Posterior cingulate gyrus (tissue), 11 donors: ENCODE results near the gene OTOG.

Experiments
- DNase-seq, 10 donors: peaks; one replicate each; pipeline versions ENCODE4 v3.0.0 to v3.0.0-alpha.2; 2020 to 2021; ENCODE audit warnings: mixed read lengths in 3 of 10
- intact Hi-C: fragments of 100-400 bp; cut with DNase I; formaldehyde crosslinking; loops from one replicate; pipeline ENCODE4 v1.15.1; 2023

The OTOG gene

DNA sequence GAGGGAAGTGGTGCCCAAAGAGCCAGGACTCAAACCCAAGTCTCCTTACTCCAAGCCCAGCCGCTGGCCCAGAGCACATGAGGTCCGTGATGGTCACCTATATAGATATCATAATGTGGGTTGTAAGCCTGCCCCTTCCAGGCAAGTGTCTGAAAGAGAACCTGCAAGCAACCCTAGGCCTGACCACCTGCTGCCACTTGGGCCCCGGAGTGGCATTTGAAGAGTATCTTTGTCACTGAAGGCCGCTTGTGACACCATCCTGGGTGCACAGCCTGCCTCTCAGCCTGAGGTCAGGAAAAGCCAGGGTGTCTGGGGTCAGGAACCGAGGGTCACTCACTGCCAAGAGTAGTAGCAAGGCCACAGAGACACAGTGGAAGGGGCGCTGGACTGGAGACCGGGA lies 32.4 kb downstream of the OTOG start:
- no peak for DNase-seq

DNA sequence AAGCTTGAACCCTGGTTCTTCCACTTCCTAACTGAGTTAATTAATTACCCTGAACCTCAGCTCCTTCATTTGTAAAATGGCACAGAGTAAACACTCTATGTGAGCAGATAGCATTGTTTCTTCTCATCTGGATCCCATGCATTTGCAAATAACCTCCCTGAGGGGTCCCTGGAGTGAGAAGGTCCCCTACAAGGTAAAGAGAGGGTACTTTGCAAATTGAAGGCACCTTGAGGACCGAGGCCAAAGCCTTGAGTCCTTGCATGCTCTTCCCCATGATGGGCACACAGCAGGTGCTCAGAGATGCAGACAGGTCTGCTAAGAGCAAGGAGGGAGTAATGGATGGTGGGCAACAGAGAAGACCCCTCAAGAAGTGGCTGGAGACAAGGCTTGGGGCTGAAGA lies 33.2 kb downstream of the OTOG start:
- intact Hi-C loops, result no loop called here
- DNase-seq, result peak in 1 of 10 donors; percentile 24

More for the DNA sequence above, 32.4 kb downstream of the OTOG start:
- intact Hi-C loops, result no loop called here

DNA sequence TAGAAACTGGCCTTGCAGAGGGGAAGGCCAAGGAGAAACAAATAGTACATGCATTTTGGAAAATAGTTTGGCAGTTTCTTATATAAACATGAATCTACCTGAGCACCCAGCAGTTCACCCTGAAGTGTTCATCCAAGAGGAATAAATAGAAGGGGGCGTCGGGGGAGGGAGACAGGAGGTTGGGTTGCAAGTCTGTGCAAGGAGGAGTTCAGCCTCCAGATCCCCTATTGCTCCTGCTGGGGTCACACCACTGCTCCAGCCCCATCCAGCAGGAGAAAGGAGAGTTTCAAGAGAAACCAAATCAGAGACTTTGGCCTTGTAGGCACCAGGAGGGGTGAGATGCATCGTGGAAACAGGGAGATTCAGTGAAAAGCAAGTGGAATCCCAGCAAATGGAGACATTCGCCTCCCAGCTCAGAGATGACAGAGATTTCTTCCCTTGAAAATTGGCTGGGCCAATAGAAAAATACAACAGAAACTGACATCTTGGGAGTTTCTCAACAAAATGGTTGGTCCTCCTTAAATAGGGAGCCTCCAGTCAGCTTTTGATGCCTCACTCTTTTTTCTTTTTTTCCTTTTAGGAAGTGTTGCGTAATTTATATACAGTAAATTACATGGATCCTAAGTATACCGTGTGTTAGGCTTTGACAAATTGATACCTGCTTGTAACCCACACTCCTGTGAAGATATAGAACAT lies 34.1 kb downstream of the OTOG start:
- intact Hi-C loops, result no loop called here
- peak in 1 of 10 donors; percentile 4 for DNase-seq

- peak in 2 of 10 donors; percentile 12 to 49 for DNase-seq
- intact Hi-C loops, result no loop called here
Measured at GRCh38 chr11:17581732-17582053, 34.6 kb downstream of the OTOG start.

GRCh38 chr11:17585911-17586695 lies 39.0 kb downstream of the OTOG start:
- intact Hi-C loops, result no loop called here
- peak in 2 of 10 donors; percentile 6 to 24 for DNase-seq

DNA sequence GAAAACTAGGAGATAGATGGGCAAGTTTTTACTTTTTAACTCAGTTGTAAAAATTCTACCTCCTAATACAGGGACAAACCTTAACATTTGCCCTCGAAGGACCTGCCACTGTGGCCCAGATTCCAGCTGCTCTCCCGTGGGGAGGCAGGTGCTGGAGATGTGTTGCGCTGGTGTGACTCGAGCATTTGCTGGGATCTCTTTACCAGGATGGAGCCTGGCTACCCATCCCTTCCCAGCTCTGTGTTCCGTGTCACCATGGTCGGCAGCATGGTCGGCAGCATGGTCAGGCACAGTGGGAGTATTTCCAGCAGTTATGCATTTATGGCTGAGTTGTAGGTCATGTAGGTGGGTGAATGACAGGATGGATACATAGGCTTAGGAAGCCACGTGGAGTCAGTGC lies 41.1 kb downstream of the OTOG start:
- DNase-seq, result peak in 2 of 10 donors; percentile 5 to 28
- intact Hi-C loops, result no loop called here

GRCh38 chr11:17588721-17589120 lies 41.7 kb downstream of the OTOG start:
- intact Hi-C loops, result no loop called here
- peak in 1 of 10 donors; percentile 11 for DNase-seq

- peak in 2 of 10 donors; percentile 6 to 65 for DNase-seq
- intact Hi-C loops, result no loop called here
Measured at GRCh38 chr11:17590463-17590862, 43.4 kb downstream of the OTOG start.

DNA sequence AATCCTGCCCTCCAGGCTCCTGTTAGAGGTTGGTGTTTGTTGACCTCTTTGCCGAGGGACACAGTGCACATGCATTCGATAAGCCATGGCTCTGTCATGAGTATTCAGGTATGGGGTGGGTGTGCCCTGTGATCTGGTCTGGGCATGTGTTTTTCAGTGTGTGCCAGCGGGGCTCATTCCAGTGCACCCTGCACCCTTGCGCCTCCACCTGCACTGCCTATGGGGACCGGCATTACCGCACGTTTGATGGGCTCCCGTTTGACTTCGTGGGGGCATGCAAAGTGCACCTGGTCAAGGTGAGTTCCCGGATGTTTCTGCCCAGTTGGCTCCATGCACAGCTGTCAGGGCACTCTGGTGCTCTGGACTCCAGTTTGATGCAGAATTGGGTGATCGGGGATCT lies 44.2 kb downstream of the OTOG start:
- DNase-seq, result peak in 2 of 10 donors; percentile 5 to 34
- intact Hi-C loops, result no loop called here

- DNase-seq, result peak in 3 of 10 donors; percentile 5 to 63 (median 30)
- intact Hi-C loops, result no loop called here
Measured at GRCh38 chr11:17593466-17594245, 46.6 kb downstream of the OTOG start.

- DNase-seq, result peak in 2 of 10 donors; percentile 10 to 49
- intact Hi-C loops, result no loop called here
Measured at GRCh38 chr11:17594686-17595192, 47.7 kb downstream of the OTOG start.

GRCh38 chr11:17595526-17596309 lies 48.7 kb downstream of the OTOG start:
- DNase-seq, result peak in 2 of 10 donors; percentile 9 to 55
- intact Hi-C loops, result no loop called here

DNA sequence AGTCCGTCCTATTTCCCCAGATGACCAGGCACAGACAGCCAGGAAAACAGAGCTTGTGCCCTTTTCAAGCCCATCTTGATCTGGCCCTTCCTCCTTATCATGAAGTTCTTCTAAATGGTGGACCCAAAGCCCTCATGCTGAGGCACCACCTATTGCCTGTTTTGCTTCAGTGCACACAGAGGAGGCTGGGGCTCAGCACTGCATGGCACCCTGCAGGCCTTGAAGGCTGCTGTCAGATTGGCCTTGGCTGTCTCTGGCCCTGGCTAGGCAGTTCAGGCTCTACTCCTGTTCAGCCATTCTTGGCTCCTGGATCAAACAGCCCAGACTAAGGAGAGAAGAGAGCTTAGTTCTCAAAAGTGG lies 49.2 kb downstream of the OTOG start:
- DNase-seq, result no peak
- intact Hi-C loops, result no loop called here

DNA sequence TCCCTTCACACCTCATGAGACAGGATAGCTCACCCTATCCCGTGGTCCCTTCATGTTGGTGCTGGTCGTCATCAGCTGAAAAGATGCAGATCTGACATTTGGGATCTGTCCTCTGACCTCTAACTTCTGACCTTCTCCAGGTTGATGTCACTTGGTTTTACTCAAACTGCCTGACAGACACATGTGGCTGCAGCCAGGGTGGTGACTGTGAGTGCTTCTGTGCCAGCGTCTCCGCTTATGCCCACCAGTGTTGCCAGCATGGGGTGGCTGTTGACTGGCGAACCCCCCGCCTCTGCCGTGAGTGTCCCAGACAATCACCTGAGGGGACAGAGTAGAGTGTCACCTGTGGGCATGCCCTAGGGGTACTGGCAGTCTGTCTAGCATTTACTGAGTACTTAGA lies 49.7 kb downstream of the OTOG start:
- DNase-seq, result no peak
- intact Hi-C loops, result no loop called here

GRCh38 chr11:17597770-17598169 lies 50.7 kb downstream of the OTOG start:
- no peak for DNase-seq
- intact Hi-C loops, result loop anchor here (2.0 kb wide), 1 partner anchor 133 kb away; no protein-coding TSS in a partner anchor

- intact Hi-C loops, result loop anchor here (1.0 to 2.0 kb wide), 2 partner anchors 132 to 379 kb away; no protein-coding TSS in a partner anchor
Measured at GRCh38 chr11:17598700-17599459, 51.8 kb downstream of the OTOG start.

DNA sequence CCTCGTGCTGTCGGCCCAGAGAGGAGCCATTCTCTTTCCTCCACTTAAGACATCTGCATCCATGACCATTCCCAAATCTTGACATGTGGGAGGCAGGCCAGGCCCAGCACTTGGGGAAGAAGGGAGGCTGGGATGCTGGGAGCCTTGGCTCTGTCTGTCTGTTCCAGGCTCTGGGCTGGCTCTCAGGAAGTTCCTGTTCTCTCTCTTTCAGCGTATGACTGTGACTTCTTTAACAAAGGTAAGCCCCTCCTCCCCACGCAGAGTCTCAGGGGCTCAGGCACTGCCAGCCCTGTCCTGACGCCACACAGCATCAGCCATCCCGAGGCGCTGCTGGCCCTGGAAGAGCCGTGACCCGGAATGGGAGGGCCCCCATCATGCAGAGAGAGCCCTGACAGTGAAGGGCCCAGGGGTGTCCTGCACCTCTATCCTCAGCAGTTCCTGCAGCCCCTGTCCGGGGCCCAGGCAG lies 52.4 kb downstream of the OTOG start:
- intact Hi-C loops, result loop anchor here (1.0 to 2.0 kb wide), 2 partner anchors 131 to 379 kb away; no protein-coding TSS in a partner anchor
- no peak for DNase-seq

More at GRCh38 chr11:17598700-17599459, 51.8 kb downstream of the OTOG start:
- DNase-seq, result peak; percentile 71 to 96 (median 86)

DNA sequence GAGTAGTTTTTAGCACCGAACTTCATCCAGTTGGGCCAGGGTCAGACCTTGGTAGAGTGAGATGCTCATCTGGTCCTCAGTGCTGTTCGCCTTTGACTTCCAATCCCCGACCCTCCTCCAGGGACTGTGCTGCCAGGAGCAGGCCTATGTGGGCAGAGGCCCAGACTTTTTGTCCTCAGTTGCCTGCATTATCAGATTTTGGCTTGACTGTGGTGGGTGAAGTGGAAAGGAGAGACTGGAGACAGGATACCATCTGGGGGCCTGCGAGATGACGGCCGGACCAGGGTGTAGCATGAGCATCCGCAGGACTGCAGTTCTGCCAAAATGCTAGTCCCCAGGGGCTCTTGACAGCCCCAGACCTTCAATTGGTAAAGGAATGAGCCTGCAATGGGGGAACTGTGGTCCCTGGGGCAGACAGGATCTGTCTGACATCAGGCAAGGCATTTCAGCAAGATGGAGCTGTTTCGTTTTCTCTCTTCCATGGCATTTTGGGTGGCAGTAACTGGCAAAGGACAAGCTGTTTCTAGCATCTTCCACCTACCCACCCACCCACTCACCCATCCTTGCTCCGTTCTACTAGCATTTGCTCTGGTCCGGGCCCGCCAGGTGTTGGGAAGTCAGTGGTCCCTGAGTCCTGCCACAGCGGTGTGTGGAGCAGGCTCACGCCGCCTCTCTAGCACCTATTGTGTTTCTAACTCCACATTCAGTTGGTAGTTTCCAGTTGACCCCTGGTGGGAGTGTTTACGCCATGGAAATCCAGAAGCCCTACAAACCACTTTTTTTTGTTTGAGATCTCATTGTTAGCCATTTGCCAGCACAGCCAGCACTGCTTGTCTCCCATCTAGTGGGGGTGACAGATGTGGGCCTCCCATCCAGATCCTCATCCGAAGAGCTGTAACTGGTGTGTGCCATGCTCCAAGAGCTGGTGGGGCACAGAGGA lies 53.5 kb downstream of the OTOG start:
- intact Hi-C loops, result no loop called here
- no peak for DNase-seq
